Measurements from ENCODE around the gene VPS54.

Gene VPS54

DNA sequence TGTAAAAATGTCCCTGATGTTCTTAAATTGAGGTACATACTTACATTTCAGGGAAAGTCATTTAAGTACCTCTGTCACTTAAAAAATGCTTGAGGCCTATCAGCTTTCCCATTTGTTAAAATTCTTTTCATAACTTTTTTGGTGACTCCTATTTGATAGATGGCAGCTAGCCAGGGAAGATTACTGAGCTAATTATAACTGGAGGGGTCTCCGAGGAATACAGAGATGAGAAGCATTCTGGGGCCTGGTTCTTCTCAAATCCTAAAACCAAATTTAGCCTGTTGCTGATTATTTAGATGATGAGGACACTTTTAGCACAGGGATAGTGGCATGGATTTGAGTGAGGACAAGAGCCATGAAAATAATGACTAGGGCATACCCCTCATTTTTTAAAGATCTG, 172.7 kb downstream of the VPS54 start:
- DNase-seq (ENCODE audit: low read depth in 2 of 2, low spot score in 1 of 2): no peak

- no peak for DNase-seq (ENCODE audit: low read depth in 2 of 2, low spot score in 1 of 2)
Measured at GRCh38 chr2:63845866-63846265, 173.4 kb downstream of the VPS54 start.

GRCh38 chr2:63844616-63845015, 174.6 kb downstream of the VPS54 start:
- DNase-seq (ENCODE audit: low read depth in 2 of 2, low spot score in 1 of 2): no peak

DNA sequence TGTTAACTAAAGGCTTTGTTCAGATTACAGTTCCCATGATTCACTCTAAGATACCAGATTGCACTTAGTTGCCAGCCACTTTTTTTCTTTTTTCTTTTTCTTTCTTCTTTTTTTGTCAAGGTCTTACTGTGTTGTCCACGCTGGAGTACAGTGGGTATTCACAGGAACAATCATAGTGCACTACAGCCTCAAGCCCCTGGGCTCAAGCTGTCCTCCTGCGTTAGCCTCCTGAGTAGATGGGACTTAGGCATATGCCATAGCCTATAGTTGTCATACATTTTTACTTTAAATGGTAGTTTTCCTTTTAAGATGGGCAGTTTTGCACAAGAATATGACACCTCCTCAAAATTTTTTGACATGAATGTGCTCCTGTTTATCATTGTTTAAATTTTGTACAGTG, 175.4 kb downstream of the VPS54 start:
- DNase-seq (ENCODE audit: low read depth in 2 of 2, low spot score in 1 of 2): no peak

DNA sequence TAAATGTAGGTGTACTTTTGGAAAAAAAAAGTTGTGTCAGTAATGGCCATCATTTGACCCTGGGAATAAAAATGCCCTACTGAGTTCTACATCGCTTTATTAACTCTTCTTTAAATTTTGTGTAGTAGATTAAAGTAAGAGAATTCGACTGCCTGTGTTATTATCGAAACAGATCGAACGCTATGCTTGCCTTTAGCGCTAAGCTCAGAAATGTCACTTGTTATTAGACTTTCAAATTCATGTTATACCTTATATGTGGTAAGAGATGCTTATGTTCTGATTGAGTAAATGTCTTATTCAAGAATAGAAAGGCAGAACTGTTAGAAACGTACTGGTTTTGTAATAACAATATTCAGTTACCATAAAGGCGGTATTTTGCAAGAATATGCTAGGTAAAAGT, 176.1 kb downstream of the VPS54 start:
- DNase-seq (ENCODE audit: low read depth in 2 of 2, low spot score in 1 of 2): no peak

DNA sequence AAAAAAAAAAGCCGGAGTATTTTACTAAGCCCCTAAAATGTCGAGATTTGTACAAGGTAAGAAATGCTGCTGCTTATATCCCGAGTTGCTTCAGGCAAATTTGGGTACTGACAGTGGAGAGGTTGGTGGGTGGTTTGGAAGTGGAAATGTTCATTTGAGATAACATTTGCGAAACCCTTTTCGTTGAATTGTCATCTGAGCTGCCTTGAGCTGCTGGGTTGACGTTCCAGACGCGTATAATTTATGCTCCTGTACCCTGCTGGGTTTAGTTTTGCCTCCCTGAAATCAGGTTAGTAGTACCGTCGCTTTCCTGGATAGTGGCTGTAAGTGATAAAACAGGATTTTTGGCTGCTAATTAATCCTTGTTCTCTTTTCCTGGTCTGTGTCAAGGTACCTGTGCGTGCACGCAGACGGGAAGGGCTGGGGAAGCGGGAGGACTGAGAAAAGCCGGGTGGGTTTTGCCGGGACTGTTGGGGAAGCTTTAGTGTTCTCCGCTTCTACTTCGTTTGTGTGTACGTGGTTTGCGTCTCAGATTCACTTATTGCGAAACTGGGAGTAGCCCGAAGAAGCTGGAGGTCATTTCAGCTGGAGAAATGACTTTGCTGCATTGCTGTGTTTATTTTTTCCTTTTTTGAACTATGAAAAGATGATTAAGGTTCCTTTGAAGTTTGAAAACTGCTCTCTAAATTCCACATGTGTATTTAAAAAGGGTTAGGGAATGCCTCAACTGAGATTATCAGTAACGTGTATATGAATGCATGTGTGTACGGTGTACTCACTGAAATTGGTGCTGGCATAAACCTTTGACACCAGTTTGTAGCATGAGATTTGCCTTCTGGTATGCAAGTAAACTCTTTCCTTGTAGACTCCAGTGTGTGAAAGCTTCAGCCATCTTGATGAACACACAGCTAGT, 176.8 kb downstream of the VPS54 start:
- no peak for DNase-seq (ENCODE audit: low read depth in 2 of 2, low spot score in 1 of 2)
